H1 (cell line): Measurements from ENCODE around the gene MEX3D. TPM values are rescaled to one million over a fixed set of nuclear protein-coding genes. Genes with fewer than 3 reads are reported as not detected.

ENCODE experiments used
- CTCF ChIA-PET: fragments of 300-600 bp; sonication (Branson Sonifier 250); formaldehyde crosslinking; loops from one replicate; lab custom pipeline; 2021; ENCODE audit not compliant: partially characterized antibody; lab: Charles Lee
- POLR2A ChIA-PET: fragments of 300-600 bp; sonication (Branson Sonifier 250); formaldehyde crosslinking; loops from one replicate; lab custom pipeline; 2021; ENCODE audit warnings: inconsistent platforms; ENCODE audit not compliant: partially characterized antibody; lab: Charles Lee
- DNase-seq, 2 experiments: peaks; one replicate each; pipeline versions ENCODE4 v3.0.0 to v3.0.0-alpha.2; 2010 to 2022; ENCODE audit warnings: low spot score in 2 of 2, low read depth in 1 of 2, mixed read lengths in 1 of 2
- FAIRE-seq: peaks from 2 replicates; lab custom pipeline; 2011; peaks lifted over from hg19 to GRCh38; lab: Jason Lieb, UNC
- H2AFZ ChIP-seq: 2 replicates; pipeline ENCODE4 v1.8.1; 2012; ENCODE audit warnings: low read length, inconsistent platforms
- H2AK5ac ChIP-seq: 2 replicates; pipeline ENCODE4 v1.6.1; 2013; ENCODE audit warnings: low read depth, low read length
- H2BK120ac ChIP-seq: replicated peaks from 2 replicates; pipeline ENCODE3; 2013; ENCODE audit warnings: low read depth, low read length, inconsistent platforms
- H2BK12ac ChIP-seq: 2 replicates; pipeline ENCODE4 v1.6.1; 2013; ENCODE audit warnings: low read depth, low read length
- H2BK15ac ChIP-seq: 2 replicates; pipeline ENCODE4 v1.6.1; 2013; ENCODE audit warnings: low read length
- H2BK20ac ChIP-seq: 2 replicates; pipeline ENCODE4 v1.6.1; 2013; ENCODE audit warnings: low read length
- H2BK5ac ChIP-seq: 2 replicates; pipeline ENCODE4 v1.6.1; 2013; ENCODE audit warnings: low read depth, low read length
- H3K14ac ChIP-seq: 2 replicates; pipeline ENCODE4 v1.6.1; 2013; ENCODE audit warnings: inconsistent platforms; ENCODE audit not compliant: insufficient read length
- H3K18ac ChIP-seq: 2 replicates; pipeline ENCODE4 v1.6.1; 2013; ENCODE audit warnings: low read length; ENCODE audit errors: extremely low read depth
- H3K23ac ChIP-seq: 2 replicates; pipeline ENCODE4 v1.6.1; 2013; ENCODE audit warnings: inconsistent platforms; ENCODE audit not compliant: insufficient read length
- H3K23me2 ChIP-seq: 2 replicates; pipeline ENCODE4 v1.6.1; 2013; ENCODE audit warnings: low read depth, low read length
- H3K27ac ChIP-seq: 2 replicates; pipeline ENCODE4 v1.6.1; 2011; ENCODE audit warnings: low read depth, low read length, inconsistent platforms
- H3K27me3 ChIP-seq, 4 experiments: replicated peaks in 1 of 4; 1 replicate in 1 of 4; 2 replicates in 3 of 4; pipeline versions ENCODE4 v1.6.1 to v1.8.1; 2011 to 2013; ENCODE audit warnings: low read length in 3 of 4, mild to moderate bottlenecking in 3 of 4, inconsistent platforms in 2 of 4, mixed read lengths in 2 of 4, moderate library complexity in 1 of 4; ENCODE audit not compliant: control insufficient read depth in 3 of 4, insufficient read depth in 3 of 4; ENCODE audit errors: extremely low read depth in 1 of 4
- H3K36me3 ChIP-seq, 4 experiments: 2 replicates each; pipeline versions ENCODE4 v1.6.1 to v1.8.1; 2011 to 2013; ENCODE audit warnings: mild to moderate bottlenecking in 4 of 4, low read length in 3 of 4, moderate library complexity in 2 of 4, control low read depth in 1 of 4, inconsistent platforms in 1 of 4; ENCODE audit not compliant: insufficient read depth in 4 of 4, control insufficient read depth in 2 of 4
- H3K4ac ChIP-seq: replicated peaks from 2 replicates; pipeline ENCODE3; 2013; ENCODE audit warnings: low read length, low read depth, mixed read lengths, inconsistent platforms; ENCODE audit not compliant: insufficient read length
- H3K4me1 ChIP-seq, 4 experiments: replicated peaks in 1 of 4; 1 replicate in 1 of 4; 2 replicates in 3 of 4; pipeline versions ENCODE4 v1.6.1 to v1.8.1; 2011 to 2013; ENCODE audit warnings: low read length in 3 of 4, inconsistent platforms in 2 of 4, mixed read lengths in 1 of 4; ENCODE audit not compliant: insufficient read depth in 4 of 4, control insufficient read depth in 3 of 4
- H3K4me2 ChIP-seq, 2 experiments: 2 replicates each; pipeline versions ENCODE4 v1.6.1 to v1.8.1; 2011 to 2013; ENCODE audit warnings: low read depth in 2 of 2, low read length in 2 of 2, control low read depth in 1 of 2, inconsistent platforms in 1 of 2, mild to moderate bottlenecking in 1 of 2; ENCODE audit not compliant: insufficient read depth in 1 of 2
- H3K4me3 ChIP-seq, 4 experiments: fragments of 200-600, 300-600 bp in 1 of 4; sonication (generic), shearing (Covaris generic), sonication (Bioruptor Twin) in 1 of 4; 2 replicates each; pipeline versions ENCODE4 v1.5.1 to v1.8.1; 2011 to 2016; ENCODE audit warnings: low read length in 4 of 4, low read depth in 3 of 4, control low read depth in 2 of 4, inconsistent platforms in 2 of 4, mild to moderate bottlenecking in 2 of 4, mixed read lengths in 1 of 4, moderate library complexity in 1 of 4; ENCODE audit not compliant: insufficient read depth in 2 of 4; ENCODE audit errors: extremely low read depth in 1 of 4
- H3K56ac ChIP-seq: replicated peaks from 2 replicates; pipeline ENCODE3; 2013; ENCODE audit warnings: low read depth, mild to moderate bottlenecking, mixed read lengths, low read length, inconsistent platforms; ENCODE audit not compliant: insufficient read length
- H3K79me1 ChIP-seq: 2 replicates; pipeline ENCODE4 v1.6.1; 2013; ENCODE audit warnings: low read depth, low read length, control low read depth
- H3K79me2 ChIP-seq, 2 experiments: 2 replicates each; pipeline versions ENCODE4 v1.6.1 to v1.8.1; 2012 to 2013; ENCODE audit warnings: low read length in 2 of 2, mild to moderate bottlenecking in 2 of 2, inconsistent platforms in 1 of 2; ENCODE audit not compliant: insufficient read depth in 2 of 2, control insufficient read depth in 1 of 2
- H3K9ac ChIP-seq, 4 experiments: replicated peaks in 1 of 4; 1 replicate in 1 of 4; 2 replicates in 3 of 4; pipeline versions ENCODE4 v1.6.1 to v1.8.1; 2011 to 2013; ENCODE audit warnings: low read depth in 3 of 4, low read length in 3 of 4, control low read depth in 2 of 4, mild to moderate bottlenecking in 2 of 4, moderate library complexity in 2 of 4, inconsistent platforms in 1 of 4; ENCODE audit errors: extremely low read depth in 1 of 4
- H3K9me3 ChIP-seq, 2 experiments: 2 replicates each; pipeline versions ENCODE4 v1.6.1 to v1.8.1; 2012 to 2013; ENCODE audit warnings: mild to moderate bottlenecking in 2 of 2, moderate library complexity in 2 of 2, control low read depth in 1 of 2, inconsistent platforms in 1 of 2, low read depth in 1 of 2, low read length in 1 of 2, mixed read lengths in 1 of 2; ENCODE audit not compliant: insufficient read depth in 2 of 2
- H4K20me1 ChIP-seq, 2 experiments: replicated peaks in 1 of 2; 2 replicates each; pipeline versions ENCODE3 to v1.8.1; 2011 to 2013; ENCODE audit warnings: inconsistent platforms in 2 of 2, low read length in 2 of 2, mild to moderate bottlenecking in 1 of 2; ENCODE audit not compliant: insufficient read depth in 2 of 2, control insufficient read depth in 1 of 2
- H4K5ac ChIP-seq: 2 replicates; pipeline ENCODE4 v1.6.1; 2013; ENCODE audit warnings: low read length, low read depth, mixed read lengths, inconsistent platforms; ENCODE audit not compliant: insufficient read length
- H4K8ac ChIP-seq: 2 replicates; pipeline ENCODE4 v1.8.0; 2013; ENCODE audit warnings: mild to moderate bottlenecking, moderate library complexity, low read length, inconsistent platforms; ENCODE audit not compliant: insufficient read depth; ENCODE audit errors: extremely low read depth
- H4K91ac ChIP-seq: replicated peaks from 2 replicates; pipeline ENCODE3; 2013; ENCODE audit warnings: low read length, mixed read lengths, inconsistent platforms; ENCODE audit not compliant: insufficient read length
- CHD2 ChIP-seq: IDR thresholded peaks from 2 replicates; pipeline ENCODE4 v1.6.1; 2012; ENCODE audit warnings: low read length, improper control_type of control experiment
- HDAC6 ChIP-seq: IDR thresholded peaks from one replicate; pipeline ENCODE4 v1.7.1; 2012; ENCODE audit warnings: low read depth, mild to moderate bottlenecking, inconsistent platforms, low read length, moderate library complexity
- PHF8 ChIP-seq: fragments of 200-600 bp; sonication (generic); conservative IDR thresholded peaks from 2 replicates; pipeline ENCODE4 v1.7.1; 2012; ENCODE audit warnings: low read depth, mild to moderate bottlenecking, inconsistent platforms, low read length, moderate library complexity
- RAD21 ChIP-seq, 2 experiments: IDR thresholded peaks in 1 of 2; conservative IDR thresholded peaks in 1 of 2; 2 replicates each; pipeline ENCODE4 v1.6.1; 2011; ENCODE audit warnings: low read depth in 2 of 2, low read length in 2 of 2, improper control_type of control experiment in 1 of 2, inconsistent platforms in 1 of 2, mild to moderate bottlenecking in 1 of 2, moderate library complexity in 1 of 2
- SUZ12 ChIP-seq: fragments of 200-600 bp; sonication (generic); IDR thresholded peaks from 2 replicates; pipeline ENCODE4 v1.6.1; 2012; ENCODE audit warnings: mild to moderate bottlenecking, inconsistent platforms, low read length, moderate library complexity, mixed read lengths
- TBP ChIP-seq: IDR thresholded peaks from 2 replicates; pipeline ENCODE4 v1.6.1; 2011; ENCODE audit warnings: low read depth, low read length, improper control_type of control experiment
- YY1 ChIP-seq: IDR thresholded peaks from 2 replicates; pipeline ENCODE4 v1.6.1; 2011; ENCODE audit warnings: low read depth, mild to moderate bottlenecking, low read length
- WGBS, 2 experiments: shearing (Covaris generic) in 1 of 2; methylation state at CpG; one replicate each; pipeline versions ENCODE4 v1.1.6 to v1.1.7; 2013 to 2015; ENCODE audit warnings: low lambda C conversion rate in 2 of 2, mixed read lengths in 2 of 2, inconsistent platforms in 1 of 2, low coverage in 1 of 2, missing lambda C conversion rate in 1 of 2; ENCODE audit not compliant: insufficient replicate concordance in 2 of 2, insufficient coverage in 1 of 2, insufficient read length in 1 of 2; ENCODE audit errors: extremely low coverage in 1 of 2, missing lambda C conversion rate in 1 of 2; 5-methylcytosine and 5-hydroxymethylcytosine counted together
- polyA plus RNA-seq, 7 experiments: library from polyadenylated mRNA; depleted of rRNA in 3 of 7; stranded (reverse) in 5 of 7; unstranded in 2 of 7; fragments of >200 nt in 5 of 7; fragments of 200-250 nt in 2 of 7; gene quantifications; 1 replicate in 5 of 7; 2 replicates in 1 of 7; 4 replicates in 1 of 7; pipeline versions ENCODE4 v1.2.1 to v1.2.3, GENCODE V29; 2011 to 2013; ENCODE audit warnings: missing spikeins in 2 of 7, mixed read lengths in 2 of 7
- total RNA-seq: library from RNA; stranded (reverse); fragmentation: NEBNext Ultra II Directional; extraction: Animal tissue kit (Norgen Biotek cat#: 25700); gene quantifications from 2 replicates; pipeline ENCODE4 v1.2.1, GENCODE V29; 2021

MEX3D gene
- total and polyA plus RNA-seq, 2 of the 8 experiments (the other 6 are each of a cell fraction or from before 2014, with no cell fraction given), result 20.8 to 78.8 TPM

DNA sequence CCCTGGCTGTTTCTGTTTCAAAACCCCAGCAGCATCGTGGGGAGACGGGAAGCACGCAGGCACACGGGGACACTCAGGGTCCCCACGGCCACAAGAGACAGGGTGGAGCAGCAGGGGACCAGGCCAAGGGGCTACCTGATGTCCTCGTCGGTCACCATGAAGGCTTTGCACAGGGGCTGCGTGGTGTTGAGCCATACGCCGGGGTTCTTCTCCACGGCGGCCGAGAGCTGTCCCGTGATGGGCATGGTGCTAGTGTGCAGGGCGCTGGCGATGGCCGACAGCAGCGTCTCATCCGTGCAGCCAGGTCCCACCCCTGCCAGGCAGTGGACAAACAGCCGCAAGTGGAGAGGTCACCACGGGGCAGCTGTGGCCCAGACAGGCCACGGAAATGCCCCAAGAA lies 12.8 kb upstream of the MEX3D start:
- peaks cover 0 to 23% of the 10 kb centered on the region in 2 experiments for H4K20me1 ChIP-seq
- H2BK5ac ChIP-seq, result no peak overlapping the region
- DNase-seq (no peak), FAIRE-seq (no peak)
- no peaks in the 10 kb centered on the region for H3K9me3 ChIP-seq
- H3K14ac ChIP-seq, result no peak overlapping the region
- H3K27ac ChIP-seq, result no peak overlapping the region
- no peak overlapping the region for H4K91ac ChIP-seq
- no peak overlapping the region for H3K4me2 ChIP-seq
- CTCF ChIA-PET, result interaction anchor here (1.0 to 3.6 kb wide), 2 partner anchors 10 to 35 kb away, joined by 4 to 14 read pairs; no protein-coding TSS in a partner anchor
- H3K79me2 ChIP-seq, result peaks cover 0 to 6% of the 10 kb centered on the region in 2 experiments; a peak in 2 of 4 replicates
- no peak overlapping the region for H4K5ac ChIP-seq
- H3K18ac ChIP-seq, result no peak overlapping the region
- TF ChIP-seq RAD21 (IDR thresholded peaks at IDR 0.05 in 1 of 2, conservative IDR thresholded peaks at IDR 0.05 in 1 of 2; ENCODE audit: low read depth in 2 of 2, low read length in 2 of 2), result no peak
- TF ChIP-seq SUZ12, result no peak
- TF ChIP-seq YY1, result no peak
- TF ChIP-seq TBP, result no peak
- TF ChIP-seq HDAC6, result no peak
- TF ChIP-seq CHD2, result no peak
- TF ChIP-seq PHF8, result no peak
- no peak overlapping the region for H2AFZ ChIP-seq
- no peak overlapping the region for H2BK12ac ChIP-seq
- no peak overlapping the region for H3K4me3 ChIP-seq
- no peaks in the 10 kb centered on the region for H3K4me1 ChIP-seq
- no peak overlapping the region for H2BK20ac ChIP-seq
- H2BK120ac ChIP-seq, result no peak overlapping the region
- H3K4ac ChIP-seq, result no peak overlapping the region
- peaks cover 10 to 63% (median 45%) of the 10 kb centered on the region in 4 experiments; a peak in 7 of 8 replicates for H3K36me3 ChIP-seq
- H3K27me3 ChIP-seq, result no peaks in the 10 kb centered on the region; a peak in 1 of 7 replicates
- H2AK5ac ChIP-seq, result no peak overlapping the region
- peak overlapping the region; percentile 57; the same call in 1 of the 2 replicates for H4K8ac ChIP-seq
- H3K56ac ChIP-seq, result no peak overlapping the region
- H3K23ac ChIP-seq, result no peak overlapping the region
- WGBS, 2 experiments, result 94% methylated on average over 14 of the region's 22 CpGs; no CpG with 5 or more reads in 1 of the 2 experiments
- no peak overlapping the region for H2BK15ac ChIP-seq
- POLR2A ChIA-PET, result interaction anchor here (0.7 to 2.1 kb wide), 4 partner anchors 8 to 35 kb away, joined by 3 to 6 read pairs (median 4); no protein-coding TSS in a partner anchor
- no peak overlapping the region for H3K9ac ChIP-seq
- H3K23me2 ChIP-seq, result no peaks in the 10 kb centered on the region
- H3K79me1 ChIP-seq, result peaks cover 10% of the 10 kb centered on the region
